Fibroblast of skin of abdomen (primary cell): Measurements from ENCODE around the gene PUM2.

ENCODE experiments used
- DNase-seq: peaks from one replicate; pipeline ENCODE4 v3.0.0-alpha.2; 2013

Gene PUM2

GRCh38 chr2:20229322-20230113, 121.1 kb downstream of the PUM2 start:
- peak; percentile 78 for DNase-seq

- DNase-seq = no peak
Measured at GRCh38 chr2:20227894-20228505, 122.6 kb downstream of the PUM2 start.

GRCh38 chr2:20226152-20226545, 124.5 kb downstream of the PUM2 start:
- no peak for DNase-seq

GRCh38 chr2:20225294-20226151, 125.1 kb downstream of the PUM2 start:
- DNase-seq = no peak

GRCh38 chr2:20224716-20225293, 125.8 kb downstream of the PUM2 start, which contains the start of gene SDC1:
Gene SDC1, minus strand, starts transcription at chr2:20225130. Its CDS starts 263 bp downstream, at chr2:20224867.
- DNase-seq = peak; percentile 65

GRCh38 chr2:20224164-20224715, 126.4 kb downstream of the PUM2 start:
- DNase-seq = no peak

- peak; percentile 43 for DNase-seq
Measured at GRCh38 chr2:20223407-20224163, 127.1 kb downstream of the PUM2 start.

GRCh38 chr2:20222769-20223406, 127.8 kb downstream of the PUM2 start:
- no peak for DNase-seq

GRCh38 chr2:20222014-20222768, 128.5 kb downstream of the PUM2 start:
- DNase-seq = no peak

- peak; percentile 94 for DNase-seq
Measured at GRCh38 chr2:20221555-20221973, 129.1 kb downstream of the PUM2 start.

GRCh38 chr2:20220806-20221554, 129.7 kb downstream of the PUM2 start:
- DNase-seq = no peak

GRCh38 chr2:20219763-20220380, 130.8 kb downstream of the PUM2 start:
- no peak for DNase-seq

- DNase-seq = no peak
Measured at GRCh38 chr2:20218331-20219320, 132.0 kb downstream of the PUM2 start.

GRCh38 chr2:20217041-20217970, 133.3 kb downstream of the PUM2 start:
- DNase-seq = no peak

GRCh38 chr2:20216130-20217025, 134.3 kb downstream of the PUM2 start:
- DNase-seq = no peak
